ENCODE data around the gene JDP2. TPM values are rescaled to one million over a fixed set of nuclear protein-coding genes. Genes with fewer than 3 reads are reported as not detected.

Gene JDP2
- total RNA-seq, 2 experiments from 2014 or later = 2.4 to 2.6 TPM

DNA sequence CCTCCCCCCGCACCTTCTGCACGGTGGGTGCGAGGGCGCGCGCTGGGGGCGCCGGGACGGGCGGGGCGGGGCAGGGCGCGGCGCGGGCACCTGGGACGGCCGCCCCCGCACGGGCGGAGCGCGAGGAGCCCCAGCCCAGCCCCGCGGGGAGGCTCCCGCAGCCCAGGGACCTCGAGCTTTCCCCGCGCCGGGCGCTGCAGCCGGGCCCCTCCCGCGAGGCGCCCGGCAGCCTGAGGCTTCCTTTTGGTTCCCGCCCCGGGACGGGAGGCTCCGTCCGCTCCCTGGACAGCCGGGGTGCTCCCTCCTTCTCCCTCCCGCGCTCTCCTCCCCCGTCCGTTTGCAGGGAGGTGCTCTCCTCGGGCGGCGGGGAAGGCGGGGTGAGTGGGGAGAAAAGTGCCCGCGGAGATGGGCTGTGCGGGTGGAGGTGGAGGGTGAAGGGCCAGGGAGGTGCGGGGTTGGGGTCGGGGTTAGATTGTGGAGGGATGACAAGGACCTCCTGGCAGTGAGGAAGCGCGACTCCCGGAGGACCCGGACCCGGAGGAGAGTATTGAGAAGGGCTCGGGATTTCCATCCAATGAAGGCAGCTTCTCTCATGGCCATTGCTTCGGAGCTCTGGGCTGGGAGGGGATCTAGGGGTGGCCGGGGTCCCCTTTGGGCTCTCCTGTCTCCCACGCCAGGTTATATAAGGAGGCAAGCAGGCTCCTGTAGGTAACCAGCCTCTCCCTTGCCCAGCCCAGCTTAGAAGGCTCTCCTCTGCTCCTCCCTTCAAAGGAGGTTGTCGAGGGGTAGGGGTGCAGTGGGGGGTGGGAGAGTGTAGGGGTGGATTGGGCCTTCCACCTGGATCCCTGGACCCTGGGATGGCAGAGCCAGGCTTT, 645 bp downstream of the JDP2 start:
- POLR2A ChIA-PET = interaction anchor here (0.6 kb wide), 1 partner anchor 11 kb away, joined by 3 read pairs; no protein-coding TSS in a partner anchor
- ATAC-seq = peak; percentile 38
- peak overlapping the region; percentile 66 for H3K4me3 Mint-ChIP-seq
- peak; percentile 46 for DNase-seq
- no peak overlapping the region for H3K27ac Mint-ChIP-seq
- H3K9me3 Mint-ChIP-seq (ENCODE audit: low read depth) = peaks cover 3% of the 10 kb centered on the region
- H3K4me1 Mint-ChIP-seq = peaks cover 17% of the 10 kb centered on the region
- intact Hi-C loops (cut with DNase I, micrococcal nuclease) = loop anchor here (5.0 kb wide), 2 partner anchors 64 to 134 kb away; no protein-coding TSS in a partner anchor
- CTCF ChIA-PET = interaction anchor here (1.0 to 1.2 kb wide), 2 partner anchors 12 to 15 kb away, joined by 4 to 5 read pairs; no protein-coding TSS in a partner anchor
- no peaks in the 10 kb centered on the region for H3K36me3 Mint-ChIP-seq (ENCODE audit: low read depth)
- peaks cover 14% of the 10 kb centered on the region for H3K27me3 Mint-ChIP-seq

DNA sequence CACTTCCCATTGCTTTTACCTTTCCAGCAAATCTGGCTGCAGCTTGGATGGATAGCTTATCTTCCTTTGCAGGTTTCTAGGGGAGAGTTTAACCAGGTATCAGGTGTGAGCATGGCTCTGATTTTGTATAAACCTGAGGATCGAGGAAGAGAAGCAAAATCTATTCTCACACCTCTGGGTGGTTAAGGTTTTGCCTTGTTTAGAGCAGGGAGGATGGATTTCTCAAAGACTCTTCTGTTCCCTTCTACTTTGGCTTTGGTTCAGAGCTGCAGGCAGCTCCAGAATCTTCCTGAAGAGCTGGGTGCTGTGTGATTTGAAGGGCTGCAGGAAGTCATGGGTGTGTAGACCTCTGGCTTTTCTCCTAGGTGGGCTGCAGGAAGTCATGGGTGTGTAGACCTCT, 1.7 kb downstream of the JDP2 start:
- no peak for ATAC-seq
- Mint-ChIP-seq H3K27me3 (peaks cover 11% of the 10 kb centered on the region), H3K4me3 (peak overlapping the region; percentile 15), H3K27ac (no peak overlapping the region), H3K36me3 (ENCODE audit: low read depth) (no peaks in the 10 kb centered on the region), H3K4me1 (peaks cover 17% of the 10 kb centered on the region), H3K9me3 (ENCODE audit: low read depth) (no peaks in the 10 kb centered on the region)
- ChIA-PET POLR2A (no interaction called here), CTCF (interaction anchor here (1.0 to 1.2 kb wide), 4 partner anchors 12 to 122 kb away, joined by 3 to 5 read pairs (median 4); no protein-coding TSS in a partner anchor)
- DNase-seq = no peak
- intact Hi-C loops (cut with DNase I, micrococcal nuclease) = loop anchor here (5.0 kb wide), 2 partner anchors 63 to 133 kb away; no protein-coding TSS in a partner anchor

DNA sequence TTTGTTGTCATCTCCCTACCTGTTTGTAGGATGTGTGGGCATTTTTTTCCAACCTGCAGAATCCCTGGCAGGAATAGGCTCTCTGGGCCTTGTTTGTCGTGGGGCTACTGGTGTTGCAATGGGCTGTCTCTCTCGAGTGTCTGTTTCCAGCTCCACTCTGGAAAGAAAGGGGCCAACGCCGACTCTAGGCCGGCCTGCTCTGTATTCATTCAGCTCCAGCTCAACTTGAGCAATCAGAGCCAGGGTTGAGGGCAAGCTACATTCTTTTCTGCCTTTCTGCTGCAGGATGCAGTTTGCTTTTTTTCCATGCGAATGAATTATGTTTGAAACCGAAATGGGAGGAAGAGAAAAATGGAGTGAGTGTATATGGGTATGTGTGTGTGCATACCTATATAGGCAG, 2.3 kb downstream of the JDP2 start:
- H3K4me1 Mint-ChIP-seq = peaks cover 19% of the 10 kb centered on the region
- H3K4me3 Mint-ChIP-seq = no peak overlapping the region
- peaks cover 11% of the 10 kb centered on the region for H3K27me3 Mint-ChIP-seq
- ATAC-seq (no peak), DNase-seq (no peak)
- H3K36me3 Mint-ChIP-seq (ENCODE audit: low read depth) = no peaks in the 10 kb centered on the region
- intact Hi-C loops (cut with DNase I, micrococcal nuclease) = no loop called here
- no peaks in the 10 kb centered on the region for H3K9me3 Mint-ChIP-seq (ENCODE audit: low read depth)
- POLR2A ChIA-PET = no interaction called here
- CTCF ChIA-PET = interaction anchor here (1.0 to 1.2 kb wide), 4 partner anchors 11 to 122 kb away, joined by 3 to 5 read pairs (median 4); no protein-coding TSS in a partner anchor
- no peak overlapping the region for H3K27ac Mint-ChIP-seq

DNA sequence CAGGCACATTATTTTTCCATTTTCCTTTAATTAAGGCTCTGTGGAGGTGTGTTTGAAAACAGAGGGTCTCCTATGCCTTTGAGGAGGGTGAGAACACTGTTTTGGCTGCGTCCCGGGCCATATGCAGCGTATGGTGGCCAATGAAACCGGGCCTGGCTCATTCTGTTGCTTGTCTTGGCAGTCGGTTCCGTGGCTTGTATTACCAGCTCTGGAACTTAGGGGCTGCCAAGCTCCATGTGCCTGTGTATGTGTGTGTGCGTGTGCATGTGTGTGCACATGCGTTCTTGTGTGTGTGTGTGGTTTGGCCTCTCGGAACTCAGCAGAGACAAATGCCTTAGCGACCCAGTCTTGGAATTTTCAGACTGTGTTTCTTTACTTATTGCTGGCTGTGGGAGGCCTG, 2.7 kb downstream of the JDP2 start:
- no peak for DNase-seq
- ChIA-PET CTCF (interaction anchor here (1.0 kb wide), 1 partner anchor 122 kb away, joined by 3 read pairs; no protein-coding TSS in a partner anchor), POLR2A (no interaction called here)
- no peak overlapping the region for H3K4me3 Mint-ChIP-seq
- intact Hi-C loops (cut with DNase I, micrococcal nuclease) = no loop called here
- no peaks in the 10 kb centered on the region for H3K36me3 Mint-ChIP-seq (ENCODE audit: low read depth)
- ATAC-seq = no peak
- H3K27ac Mint-ChIP-seq = no peak overlapping the region
- H3K4me1 Mint-ChIP-seq = peaks cover 23% of the 10 kb centered on the region
- H3K9me3 Mint-ChIP-seq (ENCODE audit: low read depth) = no peaks in the 10 kb centered on the region
- peaks cover 10% of the 10 kb centered on the region for H3K27me3 Mint-ChIP-seq

DNA sequence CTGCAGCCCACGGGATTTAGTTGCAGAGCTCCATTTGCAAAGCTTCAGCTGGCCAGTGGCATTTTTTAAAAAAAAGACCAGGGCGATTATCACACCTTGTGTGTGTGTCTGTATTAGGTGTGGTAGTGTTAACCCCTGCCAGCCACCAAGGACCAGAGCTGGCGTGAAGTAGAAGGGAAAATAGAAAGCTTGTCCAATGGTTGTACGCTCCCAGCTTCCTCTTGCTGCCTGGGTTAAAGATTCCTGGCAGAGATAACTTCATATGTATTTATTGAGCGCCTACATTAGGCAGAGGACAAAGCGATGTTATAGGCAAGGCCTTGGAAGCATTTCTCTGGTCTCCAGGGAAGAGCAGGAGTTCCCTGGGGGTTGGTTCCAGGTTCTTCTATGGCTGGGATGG, 3.2 kb downstream of the JDP2 start:
- no peak overlapping the region for H3K4me3 Mint-ChIP-seq
- CTCF ChIA-PET = interaction anchor here (1.0 kb wide), 1 partner anchor 122 kb away, joined by 3 read pairs; no protein-coding TSS in a partner anchor

DNA sequence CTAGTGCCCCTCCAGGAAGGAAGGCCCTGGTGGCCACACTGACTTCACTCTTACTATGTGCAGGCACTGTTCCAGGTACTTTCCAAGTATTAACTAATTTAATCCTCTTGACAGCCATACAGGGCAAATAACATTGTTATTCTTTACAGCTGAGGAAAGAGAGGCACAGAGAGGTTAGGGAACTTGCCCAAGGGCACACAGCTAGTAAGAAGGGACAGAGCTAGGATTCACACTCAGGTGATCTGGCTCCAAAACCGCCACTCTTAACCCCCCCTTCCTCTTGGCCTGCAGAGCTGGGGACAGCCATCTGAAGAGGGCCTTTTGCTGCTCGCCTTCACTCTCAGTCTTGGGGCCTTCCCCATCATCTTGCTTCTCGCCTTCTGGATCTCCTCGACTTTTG, 4.0 kb downstream of the JDP2 start:
- Mint-ChIP-seq H3K4me3 (no peak overlapping the region), H3K27me3 (peaks cover 4% of the 10 kb centered on the region), H3K36me3 (ENCODE audit: low read depth) (no peaks in the 10 kb centered on the region), H3K9me3 (ENCODE audit: low read depth) (no peaks in the 10 kb centered on the region), H3K27ac (no peak overlapping the region), H3K4me1 (peaks cover 15% of the 10 kb centered on the region)
- ChIA-PET POLR2A (no interaction called here), CTCF (no interaction called here)
- intact Hi-C loops (cut with DNase I, micrococcal nuclease) = no loop called here
- DNase-seq (no peak), ATAC-seq (no peak)

More for the DNA sequence above, 3.2 kb downstream of the JDP2 start:
- Mint-ChIP-seq H3K36me3 (ENCODE audit: low read depth) (no peaks in the 10 kb centered on the region), H3K27me3 (peaks cover 6% of the 10 kb centered on the region), H3K9me3 (ENCODE audit: low read depth) (no peaks in the 10 kb centered on the region), H3K27ac (no peak overlapping the region), H3K4me1 (peaks cover 24% of the 10 kb centered on the region)
- no peak for DNase-seq
- ATAC-seq = no peak
- intact Hi-C loops (cut with DNase I, micrococcal nuclease) = no loop called here
- POLR2A ChIA-PET = no interaction called here

DNA sequence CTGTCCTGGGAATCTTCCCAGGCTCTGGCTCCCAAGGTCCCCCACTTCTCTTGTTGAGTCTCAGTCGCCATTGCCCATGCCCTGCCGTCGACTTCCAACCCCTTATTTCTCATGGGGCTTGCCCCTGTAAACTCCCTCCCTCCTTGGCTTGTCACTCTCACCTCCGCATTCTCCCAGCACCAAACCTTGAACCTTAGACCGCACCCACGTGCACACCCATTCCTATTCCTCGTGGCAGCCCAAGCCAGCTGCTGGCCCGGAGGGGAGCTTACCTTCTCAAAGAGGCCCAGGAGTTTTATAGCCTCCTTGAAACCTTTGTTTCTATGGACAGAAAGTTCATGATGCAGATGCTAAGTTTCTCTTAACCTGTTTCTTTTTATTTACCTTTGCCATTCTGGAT, 4.6 kb downstream of the JDP2 start:
- Mint-ChIP-seq H3K36me3 (ENCODE audit: low read depth) (no peaks in the 10 kb centered on the region), H3K27ac (no peak overlapping the region), H3K9me3 (ENCODE audit: low read depth) (no peaks in the 10 kb centered on the region), H3K4me1 (peaks cover 9% of the 10 kb centered on the region), H3K4me3 (no peak overlapping the region), H3K27me3 (peaks cover 4% of the 10 kb centered on the region)
- intact Hi-C loops (cut with DNase I, micrococcal nuclease) = no loop called here
- no peak for ATAC-seq
- DNase-seq = no peak
- ChIA-PET CTCF (no interaction called here), POLR2A (no interaction called here)

DNA sequence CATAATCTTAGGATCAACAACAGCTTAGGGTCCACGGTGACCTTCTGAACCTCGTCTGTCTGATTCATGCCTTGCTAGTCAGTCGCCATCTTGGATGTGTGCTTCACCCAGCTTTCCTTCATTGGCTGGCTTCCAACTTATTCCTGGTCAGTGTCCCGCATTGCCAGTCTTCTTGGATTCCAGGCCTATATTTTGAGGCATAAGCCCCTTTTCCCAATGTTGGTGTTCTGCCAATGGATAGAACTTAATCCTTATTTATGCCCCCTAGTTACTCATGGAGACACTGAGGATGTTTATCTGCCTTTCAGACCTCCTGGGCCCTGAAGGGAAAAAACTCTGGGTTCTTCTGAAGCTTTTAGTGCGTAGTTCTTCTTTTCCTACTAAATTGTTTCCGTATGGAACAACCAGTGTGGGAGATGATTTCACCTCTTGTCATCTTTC, 5.8 kb downstream of the JDP2 start:
- no peak overlapping the region for H3K27ac Mint-ChIP-seq
- peaks cover 9% of the 10 kb centered on the region for H3K4me1 Mint-ChIP-seq
- peaks cover 4% of the 10 kb centered on the region for H3K27me3 Mint-ChIP-seq
- ATAC-seq (no peak), DNase-seq (no peak)
- intact Hi-C loops (cut with DNase I, micrococcal nuclease) = no loop called here
- H3K4me3 Mint-ChIP-seq = no peak overlapping the region
- ChIA-PET CTCF (no interaction called here), POLR2A (interaction anchor here (0.7 kb wide), 1 partner anchor 13 kb away, joined by 3 read pairs; no protein-coding TSS in a partner anchor)
- no peaks in the 10 kb centered on the region for H3K36me3 Mint-ChIP-seq (ENCODE audit: low read depth)
- H3K9me3 Mint-ChIP-seq (ENCODE audit: low read depth) = no peaks in the 10 kb centered on the region

DNA sequence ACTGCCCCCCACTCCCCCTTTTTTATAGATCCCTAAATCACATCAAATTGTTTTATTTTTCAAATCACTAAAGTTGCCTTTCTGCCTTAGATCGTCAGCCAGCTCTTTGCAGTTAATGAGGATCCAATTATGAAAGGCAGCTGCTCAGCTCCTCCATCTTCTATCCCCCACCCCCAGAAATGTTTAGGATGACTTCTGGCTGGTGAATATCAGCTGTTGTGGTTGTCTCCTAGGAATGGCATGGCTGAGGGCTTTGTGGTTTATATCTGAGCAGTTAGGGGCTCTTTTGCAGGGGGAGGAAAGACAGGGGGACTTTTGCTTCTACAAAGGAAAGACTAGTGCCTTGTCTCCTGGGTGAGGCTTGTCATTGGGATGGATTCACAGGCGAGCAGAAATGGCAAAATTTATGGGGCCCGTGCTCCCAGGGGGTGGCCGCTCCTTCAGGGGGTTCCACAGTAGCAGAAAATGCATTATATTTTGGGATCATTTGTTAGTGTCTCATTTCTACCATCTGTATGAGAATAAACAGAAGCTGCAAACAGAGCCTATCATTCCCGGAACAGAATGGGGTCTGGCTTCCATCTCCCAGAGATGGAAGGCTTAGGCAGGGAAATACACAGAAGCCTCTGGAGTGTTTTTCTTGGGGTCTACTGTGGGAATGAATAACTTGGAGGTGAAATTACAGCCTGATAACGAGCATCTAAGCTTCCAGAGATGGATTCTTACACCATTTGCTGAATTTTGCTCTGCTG, 6.5 kb downstream of the JDP2 start:
- CTCF ChIA-PET = interaction anchor here (0.7 to 1.0 kb wide), 2 partner anchors 9 to 132 kb away, joined by 3 read pairs; no protein-coding TSS in a partner anchor
- intact Hi-C loops (cut with DNase I, micrococcal nuclease) = no loop called here
- no peak overlapping the region for H3K27ac Mint-ChIP-seq
- H3K4me3 Mint-ChIP-seq = no peak overlapping the region
- peaks cover 2% of the 10 kb centered on the region for H3K27me3 Mint-ChIP-seq
- ATAC-seq (no peak), DNase-seq (no peak)
- H3K9me3 Mint-ChIP-seq (ENCODE audit: low read depth) = no peaks in the 10 kb centered on the region
- POLR2A ChIA-PET = interaction anchor here (0.7 kb wide), 1 partner anchor 14 kb away, joined by 3 read pairs; no protein-coding TSS in a partner anchor
- H3K36me3 Mint-ChIP-seq (ENCODE audit: low read depth) = no peaks in the 10 kb centered on the region
- H3K4me1 Mint-ChIP-seq = peaks cover 9% of the 10 kb centered on the region

DNA sequence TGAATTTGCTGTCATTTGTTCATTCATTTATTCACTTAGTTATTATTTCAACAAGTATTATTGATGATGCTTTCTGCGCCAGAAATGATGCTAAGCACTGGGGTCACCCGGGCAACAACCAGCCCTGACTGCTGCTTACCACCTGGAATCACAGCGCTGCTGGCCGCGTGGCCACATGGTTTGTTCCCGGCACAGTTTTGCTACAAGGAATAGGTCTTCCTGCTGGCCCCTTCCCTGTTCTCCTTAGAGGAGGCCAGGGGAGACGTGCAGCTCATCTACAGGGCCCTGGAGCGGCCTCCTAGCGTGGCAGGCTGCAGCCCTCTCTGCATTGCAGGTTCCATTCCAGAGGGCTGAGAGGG, 7.0 kb downstream of the JDP2 start:
- ChIA-PET POLR2A (no interaction called here), CTCF (interaction anchor here (0.7 to 1.0 kb wide), 2 partner anchors 8 to 132 kb away, joined by 3 read pairs; no protein-coding TSS in a partner anchor)
- Mint-ChIP-seq H3K27me3 (no peaks in the 10 kb centered on the region), H3K4me1 (peaks cover 9% of the 10 kb centered on the region), H3K27ac (no peak overlapping the region), H3K9me3 (ENCODE audit: low read depth) (no peaks in the 10 kb centered on the region), H3K36me3 (ENCODE audit: low read depth) (no peaks in the 10 kb centered on the region), H3K4me3 (no peak overlapping the region)
- ATAC-seq (no peak), DNase-seq (no peak)
- intact Hi-C loops (cut with DNase I, micrococcal nuclease) = no loop called here

DNA sequence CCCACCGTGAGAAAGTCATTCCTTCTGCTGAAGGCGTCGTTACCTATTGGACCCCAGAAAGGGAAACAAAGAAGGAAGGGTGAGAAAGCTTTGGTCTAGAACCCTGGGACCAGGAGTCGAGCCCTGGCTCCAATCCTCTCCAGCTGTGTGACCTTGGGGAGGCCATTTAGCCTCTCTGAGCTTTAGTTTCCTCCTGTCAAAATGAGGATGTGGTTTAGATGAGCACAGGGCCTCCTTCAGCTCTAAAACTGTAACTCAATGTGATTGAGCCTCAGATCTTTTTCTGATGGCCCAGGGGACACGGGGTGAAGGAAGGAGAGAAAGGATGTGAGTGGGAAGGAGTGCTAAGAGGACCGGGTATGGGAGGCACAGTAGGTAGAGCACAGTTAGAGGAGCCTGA, 7.7 kb downstream of the JDP2 start:
- Mint-ChIP-seq H3K36me3 (ENCODE audit: low read depth) (no peaks in the 10 kb centered on the region), H3K27me3 (no peaks in the 10 kb centered on the region), H3K9me3 (ENCODE audit: low read depth) (no peaks in the 10 kb centered on the region), H3K4me3 (no peak overlapping the region), H3K27ac (no peak overlapping the region), H3K4me1 (peaks cover 9% of the 10 kb centered on the region)
- POLR2A ChIA-PET = no interaction called here
- CTCF ChIA-PET = interaction anchor here (1.0 kb wide), 1 partner anchor 133 kb away, joined by 3 read pairs; no protein-coding TSS in a partner anchor
- DNase-seq = no peak
- intact Hi-C loops (cut with DNase I, micrococcal nuclease) = no loop called here
- ATAC-seq = peak; percentile 53

Data from activated CD4-positive, alpha-beta T cell treated with anti-CD3 and anti-CD28 coated beads for 36 hours (primary cell).